Esophagus muscularis mucosa (tissue), 4 donors: ENCODE measurements around the gene CARM1. TPM values are rescaled to one million over a fixed set of nuclear protein-coding genes. Genes with fewer than 3 reads are reported as not detected.

ENCODE experiments used
- DNase-seq: peaks from one replicate; pipeline ENCODE4 v3.0.0-alpha.2; 2017; ENCODE audit errors: extremely low spot score
- H3K27ac ChIP-seq, 4 donors: fragments of 200-600 bp; sonication (generic); replicated peaks in 1 of 4; 1 replicate in 3 of 4; 2 replicates in 1 of 4; pipeline ENCODE4 v1.5.1; 2016 to 2019; ENCODE audit warnings: mild to moderate bottlenecking in 1 of 4
- H3K27me3 ChIP-seq, 4 donors: fragments of 200-600 bp; sonication (generic); one replicate each; pipeline versions ENCODE4 v1.5.1 to v1.6.0; 2016 to 2019
- H3K36me3 ChIP-seq, 4 donors: fragments of 200-600 bp; sonication (generic); one replicate each; pipeline ENCODE4 v1.5.1; 2016 to 2019
- H3K4me1 ChIP-seq, 4 donors: fragments of 200-600 bp; sonication (generic); one replicate each; pipeline ENCODE4 v1.5.1; 2016 to 2019
- H3K4me3 ChIP-seq, 4 donors: fragments of 200-600 bp; sonication (generic); 1 replicate in 2 of 4; 2 replicates in 2 of 4; pipeline ENCODE4 v1.5.1; 2016 to 2019; ENCODE audit warnings: mild to moderate bottlenecking in 4 of 4, moderate library complexity in 1 of 4
- H3K9me3 ChIP-seq, 4 donors: fragments of 200-600 bp; sonication (generic); 1 replicate in 3 of 4; 2 replicates in 1 of 4; pipeline ENCODE4 v1.5.1; 2016 to 2019
- CTCF ChIP-seq, 3 experiments: fragments of 200-600 bp in 2 of 3; fragments of 450-650 bp in 1 of 3; sonication (generic) in 2 of 3; IDR thresholded peaks; one replicate each; pipeline ENCODE4 v1.5.1; 2017 to 2019; ENCODE audit warnings: antibody characterized with exemption in 3 of 3, mild to moderate bottlenecking in 2 of 3, moderate library complexity in 1 of 3
- EP300 ChIP-seq: sonication (generic); formaldehyde crosslinking; IDR thresholded peaks from one replicate; pipeline ENCODE4 v1.6.1; 2017; ENCODE audit warnings: antibody characterized with exemption
- POLR2A ChIP-seq: fragments of 450-650 bp; IDR thresholded peaks from one replicate; pipeline ENCODE4 v1.6.1; 2017; ENCODE audit warnings: antibody characterized with exemption, moderate library complexity, mild to moderate bottlenecking, low read depth
- POLR2AphosphoS5 ChIP-seq, 2 donors: sonication (generic); formaldehyde crosslinking; IDR thresholded peaks; one replicate each; pipeline ENCODE4 v1.6.1; 2017; ENCODE audit warnings: antibody characterized with exemption in 2 of 2
- WGBS: methylation state at CpG from one replicate; pipeline ENCODE4 v1.1.5; 2018; 5-methylcytosine and 5-hydroxymethylcytosine counted together
- intact Hi-C: fragments of 100-400 bp; cut with DNase I; formaldehyde crosslinking; loops from one replicate; pipeline ENCODE4 v1.15.1; 2023
- total RNA-seq, 4 donors: library from RNA; depleted of rRNA; stranded (reverse); fragments of >200 nt; gene quantifications; one replicate each; pipeline versions ENCODE4 v1.1.0 to v1.2.1, GENCODE V29; 2016

CARM1 gene
- total RNA-seq, 4 donors from 2014 or later: 24.9 to 43.5 (median 30.6) TPM

GRCh38 chr19:10919352-10920287 lies 48.3 kb downstream of the CARM1 start:
- H3K36me3 ChIP-seq: peaks cover 30 to 97% (median 91%) of the 10 kb centered on the region in 4 donors
- intact Hi-C loops: loop anchor here (5.0 kb wide), 1 partner anchor 37 kb away; no protein-coding TSS in a partner anchor

GRCh38 chr19:10920288-10920655 lies 48.9 kb downstream of the CARM1 start:
- 92% methylated on average over 2 of the region's 10 CpGs for WGBS
- no peak overlapping the region for H3K27ac ChIP-seq
- no peak for DNase-seq
- peaks cover 30 to 97% (median 90%) of the 10 kb centered on the region in 4 donors for H3K36me3 ChIP-seq
- TF ChIP-seq POLR2AphosphoS5 (IDR thresholded peaks at IDR 0.05): no peak
- H3K4me3 ChIP-seq: no peak overlapping the region
- no peaks in the 10 kb centered on the region for H3K9me3 ChIP-seq
- H3K27me3 ChIP-seq: no peaks in the 10 kb centered on the region
- no peaks in the 10 kb centered on the region for H3K4me1 ChIP-seq
- intact Hi-C loops: loop anchor here (5.0 kb wide), 1 partner anchor 38 kb away; no protein-coding TSS in a partner anchor

More at GRCh38 chr19:10919352-10920287, 48.3 kb downstream of the CARM1 start:
- Histone ChIP-seq H3K9me3 (no peaks in the 10 kb centered on the region), H3K27ac (no peak overlapping the region), H3K4me1 (no peaks in the 10 kb centered on the region), H3K4me3 (no peak overlapping the region), H3K27me3 (no peaks in the 10 kb centered on the region)
- no peak for DNase-seq
- 77% methylated on average over 25 of the region's 26 CpGs for WGBS
- TF ChIP-seq POLR2AphosphoS5 (IDR thresholded peaks at IDR 0.05) (no peak), POLR2A (no peak), EP300 (no peak), CTCF (IDR thresholded peaks at IDR 0.05) (no peak)

GRCh38 chr19:10920781-10921180 lies 49.4 kb downstream of the CARM1 start:
- Histone ChIP-seq H3K4me3 (no peak overlapping the region), H3K27ac (no peak overlapping the region), H3K9me3 (no peaks in the 10 kb centered on the region), H3K27me3 (no peaks in the 10 kb centered on the region), H3K4me1 (no peaks in the 10 kb centered on the region), H3K36me3 (peaks cover 30 to 97% (median 89%) of the 10 kb centered on the region in 4 donors)
- intact Hi-C loops: loop anchor here (5.0 kb wide), 1 partner anchor 38 kb away; no protein-coding TSS in a partner anchor
- no peak for DNase-seq
- 86% methylated on average over 14 of the region's 16 CpGs for WGBS
- no peak for TF ChIP-seq EP300
- TF ChIP-seq CTCF (IDR thresholded peaks at IDR 0.05): no peak
- no peak for TF ChIP-seq POLR2A
- no peak for TF ChIP-seq POLR2AphosphoS5 (IDR thresholded peaks at IDR 0.05)

GRCh38 chr19:10921199-10921909 lies 50.0 kb downstream of the CARM1 start:
- intact Hi-C loops: loop anchor here (5.0 kb wide), 1 partner anchor 39 kb away; no protein-coding TSS in a partner anchor
- H3K27me3 ChIP-seq: no peaks in the 10 kb centered on the region
- no peak for DNase-seq
- WGBS: 87% methylated on average over 29 of the region's 43 CpGs
- TF ChIP-seq EP300 (no peak), POLR2A (no peak), POLR2AphosphoS5 (IDR thresholded peaks at IDR 0.05) (no peak), CTCF (IDR thresholded peaks at IDR 0.05) (no peak)
- no peaks in the 10 kb centered on the region for H3K9me3 ChIP-seq
- no peak overlapping the region for H3K27ac ChIP-seq
- no peak overlapping the region for H3K4me3 ChIP-seq
- H3K36me3 ChIP-seq: peaks cover 30 to 91% (median 84%) of the 10 kb centered on the region in 4 donors
- H3K4me1 ChIP-seq: no peaks in the 10 kb centered on the region
